GM19452 (cell line): Measurements from ENCODE around the gene ZNF644.

ENCODE experiments used
- ATAC-seq: cut with Tn5 transposase; IDR thresholded peaks from one replicate; pipeline ENCODE4 v1.9.1; 2021; ENCODE audit not compliant: unreplicated experiment

The ZNF644 gene

GRCh38 chr1:91022518-91022929, 689 bp upstream of the ZNF644 start:
- ATAC-seq: peak; percentile 3

DNA sequence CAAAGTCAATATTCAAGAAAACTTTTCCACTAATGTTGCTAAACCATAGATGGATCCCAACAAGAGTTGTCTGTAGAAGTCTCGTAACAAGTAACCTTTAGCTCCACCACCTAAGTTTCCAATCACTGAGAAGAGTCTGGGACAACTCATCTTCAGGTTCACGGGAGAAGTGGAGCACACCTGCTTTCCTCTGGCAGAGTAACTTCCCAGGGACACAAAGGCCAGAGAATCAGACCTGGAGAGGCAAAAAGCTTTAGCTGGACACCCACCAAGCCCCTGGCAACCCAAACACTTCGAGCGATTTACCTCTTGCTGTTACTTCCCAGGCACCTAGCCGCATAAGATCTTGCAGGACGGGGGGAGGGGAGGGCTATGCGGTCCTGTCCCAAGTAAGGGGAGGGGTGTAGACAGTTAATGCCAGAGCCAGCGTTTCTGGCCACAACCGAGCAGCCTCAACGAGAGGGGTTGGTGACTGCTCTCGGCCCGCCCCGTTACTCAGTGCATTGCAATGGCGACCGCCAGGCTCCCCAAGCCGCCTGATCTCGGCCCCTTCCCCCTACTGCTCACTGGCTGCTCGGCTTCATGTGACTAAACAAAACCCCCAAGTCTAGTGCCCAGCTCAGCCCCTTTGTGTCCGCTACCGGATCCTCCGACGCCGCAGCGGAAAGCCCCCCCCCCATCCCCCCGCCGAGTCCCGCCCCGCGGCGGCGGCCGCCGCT, 709 bp downstream of the ZNF644 start:
- ATAC-seq: peak; percentile 39

DNA sequence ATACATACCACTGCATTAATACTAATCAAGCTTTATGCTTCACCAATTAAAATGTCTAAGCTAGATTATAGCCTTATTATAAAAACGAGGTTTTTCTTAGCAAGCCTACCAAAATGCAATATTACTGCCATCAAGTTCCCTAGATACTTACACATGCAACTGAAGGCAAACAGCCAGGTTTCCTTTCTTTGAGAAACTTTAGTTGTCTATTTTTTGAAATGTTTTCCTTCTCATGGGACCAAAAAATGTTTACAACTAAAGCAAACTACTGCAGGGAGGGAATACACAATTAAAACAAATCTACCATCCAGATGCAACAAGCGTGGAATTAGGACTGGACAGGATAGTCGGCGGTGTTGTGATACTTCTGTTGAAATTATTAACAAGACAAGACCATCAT, 1.3 kb downstream of the ZNF644 start:
- ATAC-seq: no peak

DNA sequence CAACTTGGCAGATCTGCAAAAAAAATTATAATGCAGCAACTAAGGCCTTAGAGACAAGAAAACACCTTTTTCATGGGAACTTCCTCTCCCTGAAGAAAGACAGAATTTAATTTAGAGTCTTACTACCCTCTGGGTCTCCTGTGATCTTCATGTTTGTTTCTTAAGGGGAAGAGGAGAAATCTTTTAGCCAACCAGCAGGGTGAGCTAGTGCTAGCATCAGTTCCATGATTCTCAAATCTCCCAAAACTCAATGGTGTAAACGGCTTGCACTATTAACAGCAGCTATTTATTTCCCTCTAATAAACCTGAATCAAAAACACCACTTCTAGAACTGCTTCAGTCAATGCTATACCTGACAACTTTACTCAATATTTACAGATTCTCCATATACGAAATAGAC, 3.8 kb downstream of the ZNF644 start:
- ATAC-seq: no peak

DNA sequence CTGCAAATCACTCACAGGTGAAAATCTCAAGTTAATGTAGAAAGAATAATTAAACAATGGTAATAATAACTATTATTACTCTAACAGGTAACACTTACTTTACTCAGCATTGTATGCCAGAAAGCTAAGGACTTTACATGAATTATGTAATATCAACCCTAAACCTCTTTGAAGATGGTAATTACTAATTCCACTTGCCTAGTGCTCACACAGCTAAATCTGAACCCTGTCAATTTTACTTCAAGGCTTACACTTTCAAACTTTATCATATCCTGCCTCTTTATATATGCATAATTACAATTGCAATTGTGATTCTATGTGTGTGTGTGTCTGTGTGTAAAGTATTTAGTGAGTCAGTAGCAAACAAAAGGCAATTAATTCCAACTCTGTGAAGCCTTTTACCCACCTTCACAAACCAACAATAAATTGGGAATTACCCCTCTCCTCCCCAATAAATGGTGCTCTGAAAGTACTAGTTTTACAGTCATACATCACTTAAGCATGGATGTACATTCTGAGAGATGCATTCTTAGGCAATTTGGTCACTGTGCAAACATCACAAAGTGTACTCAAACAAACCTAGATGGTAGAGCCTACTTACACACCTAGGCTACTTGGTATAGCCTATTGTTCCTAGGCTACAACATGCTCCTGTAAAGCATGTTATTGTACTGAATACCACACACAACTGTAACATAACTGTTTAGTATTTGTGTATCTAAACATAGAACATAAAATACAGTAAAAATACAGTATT, 5.9 kb downstream of the ZNF644 start:
- no peak for ATAC-seq

DNA sequence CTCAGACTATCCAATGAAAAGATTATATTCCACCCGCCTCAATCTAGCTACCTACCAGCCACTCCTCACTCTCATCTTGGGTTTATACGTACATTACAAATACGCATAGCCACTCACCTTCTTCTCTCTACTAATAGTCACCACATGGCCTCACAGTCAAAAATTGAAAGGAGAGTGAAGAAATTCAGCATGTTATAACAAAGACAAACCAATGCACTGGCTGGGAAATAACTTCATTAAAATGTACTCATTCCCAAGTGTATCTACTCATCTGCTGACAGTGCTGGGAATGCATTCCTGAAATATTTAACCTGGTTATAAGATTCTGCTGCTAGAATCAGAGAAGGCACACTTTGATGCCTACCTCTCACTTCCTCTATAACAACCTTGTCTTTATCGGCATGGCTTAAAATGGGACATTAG, 6.5 kb downstream of the ZNF644 start:
- ATAC-seq: no peak

DNA sequence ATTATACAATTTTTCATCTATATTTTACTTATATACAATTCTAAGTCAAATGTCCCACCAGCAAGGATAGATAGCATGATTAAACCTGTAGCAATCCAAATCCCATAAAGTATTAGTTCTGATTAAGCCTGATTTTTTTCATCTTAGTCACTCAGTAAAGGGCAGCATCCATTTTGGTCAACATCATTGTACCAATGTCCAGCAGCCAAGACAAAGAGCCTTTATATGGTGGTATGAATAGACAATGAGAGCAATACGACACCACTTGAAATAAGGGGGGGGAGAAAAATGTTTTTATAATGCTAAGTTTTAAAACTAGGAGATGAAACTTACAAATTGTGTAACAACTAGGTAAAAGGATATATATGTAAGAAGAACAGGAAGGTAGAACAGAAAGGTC, 7.4 kb downstream of the ZNF644 start:
- ATAC-seq: no peak

GRCh38 chr1:91013302-91013701, 8.5 kb downstream of the ZNF644 start:
- no peak for ATAC-seq

DNA sequence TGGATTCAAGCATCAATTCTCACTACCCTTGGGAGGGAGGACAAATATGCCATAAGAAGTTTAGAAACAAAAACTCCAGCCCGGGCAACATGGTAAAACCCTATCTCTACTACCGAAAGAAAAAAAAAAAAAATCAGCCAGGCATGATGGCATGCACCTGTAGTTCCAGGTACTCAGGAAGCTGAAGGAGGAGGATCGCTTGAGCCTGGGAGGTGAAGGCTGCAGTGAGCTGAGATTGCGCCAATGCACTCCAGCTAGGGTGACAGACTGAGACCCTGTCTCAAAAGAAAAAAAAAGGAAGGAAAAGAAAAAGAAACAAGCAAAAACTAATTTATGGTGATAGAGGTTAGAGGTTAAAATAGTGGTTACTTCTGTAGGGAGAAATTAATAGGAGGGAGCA, 9.6 kb downstream of the ZNF644 start:
- ATAC-seq: no peak

GRCh38 chr1:91011726-91012125, 10.1 kb downstream of the ZNF644 start:
- no peak for ATAC-seq

GRCh38 chr1:91007827-91008226, 14.0 kb downstream of the ZNF644 start:
- no peak for ATAC-seq

- ATAC-seq: no peak
These were observed 14.7 kb downstream of the ZNF644 start for GRCh38 chr1:91007092-91007491.

- no peak for ATAC-seq
These were observed 15.5 kb downstream of the ZNF644 start for GRCh38 chr1:91006113-91006908.

DNA sequence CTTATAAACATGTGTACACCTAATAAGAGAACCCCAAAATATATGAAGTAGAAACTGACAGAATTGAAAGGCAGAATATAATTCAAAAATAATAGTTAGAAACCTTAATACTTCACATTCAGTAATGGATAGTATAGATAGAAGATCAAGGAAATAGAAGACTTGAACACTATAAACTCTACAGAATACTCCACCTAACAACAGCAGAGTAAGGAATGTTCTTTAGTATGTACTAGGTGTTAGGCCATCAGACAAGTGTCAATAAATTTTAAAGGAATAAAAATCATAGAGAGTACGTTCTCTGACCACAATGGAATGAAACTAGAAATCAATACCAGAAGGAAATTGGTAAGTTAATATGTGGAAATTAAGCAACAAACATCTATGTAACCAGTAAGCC, 16.6 kb downstream of the ZNF644 start:
- ATAC-seq: no peak

DNA sequence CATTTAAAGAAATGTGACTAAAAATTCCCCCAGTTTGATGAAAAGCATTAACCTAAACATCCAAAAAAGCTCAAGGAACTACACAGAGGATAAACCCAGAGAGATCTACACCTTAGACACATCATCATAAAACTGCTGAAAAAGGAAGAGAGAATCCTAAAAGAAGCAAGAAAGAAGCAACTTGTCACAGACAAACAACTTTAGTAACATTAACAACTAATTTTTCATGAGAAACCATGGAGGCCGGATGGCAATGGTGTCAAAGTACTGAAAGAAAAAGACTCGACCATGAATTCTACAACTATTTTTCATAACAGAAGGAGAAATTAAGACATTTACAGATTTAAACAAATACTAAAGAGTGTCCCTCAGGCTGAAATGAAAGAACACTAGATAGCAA, 17.7 kb downstream of the ZNF644 start:
- ATAC-seq: no peak

GRCh38 chr1:90996742-90997413, 25.0 kb downstream of the ZNF644 start:
- no peak for ATAC-seq

- no peak for ATAC-seq
These were observed 26.4 kb downstream of the ZNF644 start for GRCh38 chr1:90995311-90995894.

GRCh38 chr1:90994461-90994860, 27.4 kb downstream of the ZNF644 start:
- ATAC-seq: no peak

DNA sequence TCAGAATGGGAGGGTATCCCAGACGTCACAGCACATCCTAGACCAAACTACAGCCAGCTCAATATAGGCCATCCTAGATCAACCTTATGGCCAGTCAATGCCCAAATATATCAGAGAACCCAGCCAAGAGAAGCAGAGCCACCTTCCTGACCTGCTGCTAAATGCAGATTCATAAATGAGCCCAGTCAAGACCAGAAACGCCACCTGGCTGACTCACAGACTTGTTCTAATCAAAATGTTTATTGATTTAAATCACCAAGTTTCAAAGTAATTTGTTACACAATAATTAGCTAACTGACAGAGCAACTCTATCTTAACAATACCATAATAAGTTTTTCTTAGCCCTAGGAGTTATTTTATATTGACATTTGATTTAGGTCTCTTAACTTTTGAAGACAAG, 28.6 kb downstream of the ZNF644 start:
- ATAC-seq: no peak

- ATAC-seq: no peak
These were observed 31.1 kb downstream of the ZNF644 start for GRCh38 chr1:90990779-90991178.

DNA sequence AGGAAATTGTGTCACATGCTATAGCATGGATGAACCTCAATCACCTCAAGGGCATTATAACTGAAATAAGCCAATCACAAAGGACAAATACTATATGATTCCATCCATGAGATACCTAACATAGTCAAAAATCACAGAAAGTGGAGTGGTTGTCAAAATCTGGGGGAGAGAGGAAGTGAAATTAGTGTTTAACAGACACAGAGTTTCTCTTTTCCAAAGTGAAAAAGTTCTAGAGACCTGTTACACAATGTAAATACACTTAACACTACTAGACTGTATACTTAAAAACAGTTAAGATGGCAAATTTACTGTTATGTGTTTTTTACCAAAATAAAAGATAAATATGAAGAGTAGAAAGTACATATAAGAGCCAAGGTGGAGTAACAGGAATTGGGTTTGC, 31.8 kb downstream of the ZNF644 start:
- ATAC-seq: peak; percentile 70
